ENCODE measurements around the gene ZNF296. TPM values are rescaled to one million over a fixed set of nuclear protein-coding genes. Genes with fewer than 3 reads are reported as not detected.
A peak's percentile ranks its signal among the peaks of the same experiment; 100 is the strongest.
"Not testable (repeated sequence)": the region's sequence is repeated elsewhere in the genome, so short reads cannot be mapped to it uniquely, and the experiment has no call there.

ZNF296 gene
- total RNA-seq, result 1 to 10 TPM; 3.1 to 4.8 TPM

DNA sequence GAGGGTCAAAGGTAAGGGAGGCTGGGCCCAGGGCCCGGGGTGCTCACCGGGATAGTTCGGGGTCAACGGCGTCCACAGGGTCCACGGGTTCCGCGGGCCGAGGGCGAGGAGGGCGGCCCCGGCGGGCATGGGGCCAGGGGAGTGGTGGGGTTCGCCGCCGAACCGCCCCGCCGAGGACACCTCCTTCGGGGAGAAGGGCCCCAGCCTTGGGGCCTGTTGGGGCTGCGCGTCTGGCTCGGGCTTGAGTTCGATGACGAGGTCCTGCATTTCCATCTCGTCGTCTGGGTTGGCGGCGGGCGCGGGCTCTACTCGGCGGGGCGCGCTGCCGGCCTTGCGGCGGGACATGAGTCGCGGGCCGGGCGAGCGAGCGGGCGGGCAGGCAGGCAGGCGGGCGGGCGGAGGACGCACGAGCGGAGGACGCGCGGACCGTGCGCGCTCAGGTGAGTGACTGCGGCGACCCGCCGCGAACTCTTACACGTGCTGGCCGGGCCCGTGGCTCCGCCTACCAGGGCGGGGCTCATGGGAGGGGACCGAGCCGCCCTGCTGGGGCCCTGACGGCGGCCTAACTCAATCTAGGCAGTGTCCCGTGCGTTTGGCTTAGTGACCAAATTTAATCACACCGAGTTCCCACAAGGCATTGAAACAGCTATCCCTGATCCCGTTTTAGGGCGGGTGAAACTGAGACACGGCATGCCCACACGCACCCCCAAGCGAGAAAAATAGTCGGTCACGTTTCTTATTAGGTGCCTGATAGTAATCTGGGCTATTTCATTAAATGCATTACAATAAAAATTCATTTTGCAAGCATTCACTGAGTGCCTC, at the start of gene ZNF296:
ZNF296 (minus strand) TSS at position 450 of the 822 bp plus-strand sequence; CDS start at position 345, 105 bp downstream.
- CTCF ChIA-PET, result no interaction called here
- Mint-ChIP-seq H3K27ac (peak within 1 kb of the TSS; percentile 83), H3K27me3 (no peaks in the 10 kb centered on the region), H3K36me3 (ENCODE audit: low read depth) (peaks cover 9% of the 10 kb centered on the region), H3K9me3 (ENCODE audit: low read depth) (no peaks in the 10 kb centered on the region), H3K4me3 (peak within 1 kb of the TSS; percentile 77), H3K4me1 (peaks cover 33% of the 10 kb centered on the region)
- ATAC-seq, result peak; percentile 82
- POLR2A ChIA-PET, result no interaction called here
- intact Hi-C loops (cut with DNase I, micrococcal nuclease), result loop anchor here (1.0 to 5.0 kb wide), 9 partner anchors 51 to 914 kb away; partner anchors contain the start of genes BLOC1S3 (in 1 of the 2), CLPTM1 (in 1 of the 2), MARK4 (in 1 of the 2) and TOMM40 (in 1 of the 2)
- peak; percentile 90 for DNase-seq

DNA sequence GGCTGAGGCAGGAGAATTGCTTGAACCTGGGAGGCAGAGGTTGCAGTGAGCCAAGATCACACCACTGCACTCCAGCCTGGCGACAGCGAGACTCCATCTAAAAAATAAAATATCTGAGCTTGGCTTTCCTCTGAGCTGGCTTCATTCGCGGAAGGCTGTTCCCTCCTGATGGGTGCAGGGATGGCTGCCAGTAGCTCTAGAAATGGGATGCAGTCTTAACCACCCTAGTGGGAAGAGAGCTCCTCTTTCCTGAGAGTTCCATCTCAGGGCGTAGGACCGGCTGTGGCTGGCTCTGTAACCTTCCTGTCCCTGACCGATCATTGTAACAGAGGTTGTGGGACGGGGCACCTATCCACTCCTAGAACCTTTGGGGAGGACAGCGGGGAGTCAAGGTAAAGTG, 49.1 kb upstream of the ZNF296 start:
- intact Hi-C loops (cut with DNase I, micrococcal nuclease), result loop anchor here (5.0 kb wide), 2 partner anchors 33 to 48 kb away; partner anchors contain the start of genes GEMIN7 (in 1 of the 2), PPP1R37 (in 1 of the 2) and ZNF296 (in 1 of the 2)
- Mint-ChIP-seq H3K4me1 (peaks cover 28% of the 10 kb centered on the region), H3K4me3 (no peak overlapping the region), H3K27ac (no peak overlapping the region), H3K9me3 (ENCODE audit: low read depth) (no peaks in the 10 kb centered on the region), H3K36me3 (ENCODE audit: low read depth) (no peaks in the 10 kb centered on the region), H3K27me3 (no peaks in the 10 kb centered on the region)
- no peak for DNase-seq
- ChIA-PET CTCF (interaction anchor here (0.6 to 1.5 kb wide), 5 partner anchors 12 to 214 kb away, joined by 3 to 7 read pairs (median 4); no protein-coding TSS in a partner anchor), POLR2A (interaction anchor here (0.8 kb wide), 1 partner anchor 34 kb away, joined by 3 read pairs; no protein-coding TSS in a partner anchor)
- no peak for ATAC-seq

DNA sequence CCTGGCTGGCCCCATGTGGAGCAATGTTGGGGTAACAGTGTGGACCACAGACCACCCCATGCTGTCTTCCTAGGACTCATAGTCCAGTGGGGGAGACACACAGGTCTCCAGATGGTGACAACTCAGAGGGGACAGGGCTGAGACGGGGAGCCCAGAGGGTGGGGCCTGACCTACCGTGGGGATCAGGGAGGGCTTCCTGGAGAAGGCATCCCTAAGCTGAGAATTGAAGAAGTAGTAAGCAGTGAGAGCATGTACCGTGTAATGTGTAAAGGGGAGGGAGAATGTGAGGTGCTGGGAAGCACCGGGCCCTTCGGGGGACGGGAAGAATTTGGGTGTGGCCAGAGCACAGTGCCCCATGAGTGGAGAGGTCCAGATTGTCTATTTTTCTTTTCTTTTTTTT, 47.7 kb upstream of the ZNF296 start:
- no peak for ATAC-seq
- no peak for DNase-seq
- POLR2A ChIA-PET, result no interaction called here
- intact Hi-C loops (cut with DNase I, micrococcal nuclease), result no loop called here
- CTCF ChIA-PET, result no interaction called here
- Mint-ChIP-seq H3K4me3 (no peak overlapping the region), H3K4me1 (peaks cover 35% of the 10 kb centered on the region), H3K27ac (no peak overlapping the region), H3K9me3 (ENCODE audit: low read depth) (no peaks in the 10 kb centered on the region), H3K27me3 (no peaks in the 10 kb centered on the region), H3K36me3 (ENCODE audit: low read depth) (no peaks in the 10 kb centered on the region)

DNA sequence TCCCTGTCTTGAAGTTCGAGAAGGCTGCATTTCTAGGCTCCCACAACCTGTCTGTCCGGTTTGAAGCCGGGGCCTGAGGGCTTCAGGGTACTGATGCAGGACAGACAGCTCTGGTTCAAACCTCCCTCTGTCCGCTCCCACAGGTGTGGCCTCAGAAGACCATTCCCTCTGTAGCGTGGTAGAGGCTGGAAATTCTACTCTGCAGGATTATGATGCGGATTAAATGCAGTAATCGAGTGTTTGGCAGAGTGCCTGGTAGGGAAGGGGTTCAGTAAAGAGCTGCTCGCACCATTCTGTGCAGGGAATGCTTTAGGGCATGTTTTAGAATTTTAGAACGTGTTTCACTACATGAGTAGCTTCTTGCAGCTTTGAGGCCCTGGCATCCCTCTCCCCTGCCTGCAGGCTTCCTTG, 47.2 kb upstream of the ZNF296 start:
- DNase-seq (no peak), ATAC-seq (no peak)
- ChIA-PET CTCF (no interaction called here), POLR2A (no interaction called here)
- intact Hi-C loops (cut with DNase I, micrococcal nuclease), result no loop called here
- no peaks in the 10 kb centered on the region for H3K9me3 Mint-ChIP-seq (ENCODE audit: low read depth)
- H3K4me1 Mint-ChIP-seq, result peaks cover 40% of the 10 kb centered on the region
- no peaks in the 10 kb centered on the region for H3K27me3 Mint-ChIP-seq
- H3K36me3 Mint-ChIP-seq (ENCODE audit: low read depth), result no peaks in the 10 kb centered on the region
- no peak overlapping the region for H3K4me3 Mint-ChIP-seq
- H3K27ac Mint-ChIP-seq, result no peak overlapping the region

DNA sequence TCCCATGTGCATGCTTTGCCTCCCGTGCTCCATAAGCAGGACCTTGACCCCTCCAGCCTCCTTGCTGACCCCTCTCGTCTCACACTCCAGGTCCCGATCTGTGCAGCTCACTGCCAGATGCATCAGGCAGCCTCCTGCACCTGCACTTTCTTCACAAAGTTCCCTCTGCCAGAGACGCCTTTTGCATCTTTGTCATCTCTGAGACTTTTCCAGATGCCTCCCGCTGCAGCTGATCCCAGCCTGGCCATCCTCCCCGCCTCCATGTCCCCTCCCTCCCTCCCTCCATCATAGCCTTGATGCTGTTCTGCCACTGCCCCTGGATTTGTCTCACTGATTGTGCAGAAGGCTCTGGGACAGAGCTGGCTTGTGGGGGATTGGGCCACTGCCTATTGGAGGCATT, 46.6 kb upstream of the ZNF296 start:
- Mint-ChIP-seq H3K27me3 (no peaks in the 10 kb centered on the region), H3K9me3 (ENCODE audit: low read depth) (no peaks in the 10 kb centered on the region), H3K4me3 (no peak overlapping the region), H3K27ac (no peak overlapping the region), H3K36me3 (ENCODE audit: low read depth) (no peaks in the 10 kb centered on the region), H3K4me1 (peaks cover 46% of the 10 kb centered on the region)
- DNase-seq (no peak), ATAC-seq (no peak)
- CTCF ChIA-PET, result no interaction called here
- intact Hi-C loops (cut with DNase I, micrococcal nuclease), result no loop called here
- POLR2A ChIA-PET, result no interaction called here

DNA sequence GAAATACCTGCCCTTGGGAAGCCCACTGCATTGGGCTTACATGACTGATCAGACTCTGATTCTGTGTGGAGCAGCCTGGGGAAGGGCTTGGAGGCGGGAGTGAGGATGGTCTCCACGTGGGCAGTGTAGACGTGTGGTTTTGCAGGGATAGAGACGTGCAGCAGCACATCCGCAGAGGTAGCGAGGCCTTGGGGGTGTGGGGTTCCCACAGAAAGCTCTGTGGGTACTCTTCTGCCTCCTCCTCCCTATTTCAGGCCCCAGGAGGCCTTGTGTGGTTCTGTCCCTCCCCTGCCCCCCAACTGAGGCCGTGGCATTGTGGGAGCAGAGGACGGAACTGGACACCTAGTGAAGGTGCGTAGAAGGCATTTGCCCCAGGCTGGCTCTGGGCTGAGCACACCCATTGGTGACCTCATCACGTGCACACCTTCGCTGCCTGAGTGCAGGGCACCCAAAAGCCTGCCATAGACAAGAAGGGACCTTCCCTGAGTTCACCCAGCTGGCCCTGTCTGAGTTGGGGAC, 45.6 kb upstream of the ZNF296 start:
- intact Hi-C loops (cut with DNase I, micrococcal nuclease), result no loop called here
- Mint-ChIP-seq H3K4me1 (peaks cover 55% of the 10 kb centered on the region), H3K27ac (peak overlapping the region; percentile 37), H3K4me3 (no peak overlapping the region), H3K27me3 (no peaks in the 10 kb centered on the region), H3K9me3 (ENCODE audit: low read depth) (no peaks in the 10 kb centered on the region), H3K36me3 (ENCODE audit: low read depth) (no peaks in the 10 kb centered on the region)
- ATAC-seq (no peak), DNase-seq (peak; percentile 38)
- ChIA-PET CTCF (interaction anchor here (0.6 kb wide), 1 partner anchor 26 kb away, joined by 4 read pairs; no protein-coding TSS in a partner anchor), POLR2A (no interaction called here)

DNA sequence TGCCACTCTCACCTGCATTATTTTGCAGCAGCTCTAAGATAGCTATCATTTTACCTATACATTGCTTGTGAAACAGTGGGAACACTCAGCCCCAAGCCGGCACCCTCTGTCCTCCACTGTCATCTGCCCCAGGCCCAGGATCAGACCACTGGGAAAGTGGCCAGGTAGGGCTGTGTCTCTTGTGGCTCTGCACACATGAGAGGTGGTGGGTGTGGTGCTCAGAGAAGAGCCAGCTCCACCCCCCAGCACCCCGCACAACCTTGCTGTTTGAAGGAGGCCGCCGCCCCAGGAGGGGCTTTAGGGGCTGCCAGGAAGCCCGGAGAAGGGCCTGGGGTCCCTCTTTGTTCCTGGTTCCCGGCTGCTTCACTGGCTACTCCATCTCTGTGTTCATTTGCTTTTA, 43.3 kb upstream of the ZNF296 start:
- no peaks in the 10 kb centered on the region for H3K9me3 Mint-ChIP-seq (ENCODE audit: low read depth)
- CTCF ChIA-PET, result interaction anchor here (0.5 to 1.2 kb wide), 2 partner anchors 11 to 415 kb away, joined by 3 to 4 read pairs; no protein-coding TSS in a partner anchor
- peaks cover 69% of the 10 kb centered on the region for H3K4me1 Mint-ChIP-seq
- no peaks in the 10 kb centered on the region for H3K36me3 Mint-ChIP-seq (ENCODE audit: low read depth)
- DNase-seq (no peak), ATAC-seq (no peak)
- POLR2A ChIA-PET, result no interaction called here
- H3K27ac Mint-ChIP-seq, result no peak overlapping the region
- H3K4me3 Mint-ChIP-seq, result no peak overlapping the region
- intact Hi-C loops (cut with DNase I, micrococcal nuclease), result no loop called here
- H3K27me3 Mint-ChIP-seq, result no peaks in the 10 kb centered on the region

DNA sequence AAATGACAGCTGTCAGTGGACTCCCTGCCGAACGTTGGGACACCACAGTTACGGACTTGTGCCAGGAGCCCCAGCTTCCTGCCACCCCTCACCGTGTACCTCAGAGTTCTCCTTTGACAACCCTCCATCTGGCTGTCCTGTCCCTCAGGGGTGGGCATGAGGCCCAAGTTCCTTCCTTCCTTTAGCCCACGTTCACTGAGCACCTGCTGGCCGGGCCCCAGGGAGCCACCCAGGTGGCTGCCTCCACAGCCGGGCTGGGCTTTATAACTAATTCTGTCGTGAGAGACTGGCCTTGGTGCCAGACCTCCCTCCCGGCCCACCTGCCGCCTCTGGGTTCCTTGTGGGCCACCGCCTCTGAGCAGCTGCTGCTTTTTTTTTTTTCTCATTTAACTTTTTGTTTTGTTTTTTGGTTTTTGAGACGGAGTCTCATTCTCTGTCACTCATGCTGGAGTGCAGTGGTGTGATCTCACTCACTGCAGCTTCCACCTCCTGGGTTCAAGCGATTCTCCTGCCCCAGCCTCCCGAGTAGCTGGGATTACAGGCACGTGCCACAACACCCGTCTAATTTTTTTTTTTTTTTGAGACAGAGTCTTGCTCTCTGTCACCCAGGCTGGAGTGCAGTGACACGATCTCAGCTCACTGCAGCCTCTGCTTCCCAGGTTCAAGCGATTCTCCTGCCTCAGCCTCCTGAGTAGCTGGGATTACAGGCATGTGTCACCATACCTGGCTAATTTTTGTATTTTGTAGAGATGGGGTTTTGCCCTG, 42.5 kb upstream of the ZNF296 start:
- peak; percentile 46 for DNase-seq
- ChIA-PET POLR2A (interaction anchor here (0.5 to 0.9 kb wide), 4 partner anchors 36 to 354 kb away, joined by 3 to 5 read pairs (median 4); no protein-coding TSS in a partner anchor), CTCF (interaction anchor here (0.5 to 1.9 kb wide), 5 partner anchors 12 to 416 kb away, joined by 3 to 4 read pairs (median 3); partner anchors contain the start of gene PPP1R37)
- H3K27me3 Mint-ChIP-seq; H3K36me3 Mint-ChIP-seq (ENCODE audit: low read depth); H3K9me3 Mint-ChIP-seq (ENCODE audit: low read depth); intact Hi-C loops (cut with DNase I, micrococcal nuclease): not testable (repeated sequence)
- ATAC-seq, result peak; percentile 17
- H3K4me1 Mint-ChIP-seq, result peaks cover 69% of the 10 kb centered on the region
- H3K4me3 Mint-ChIP-seq, result peak overlapping the region; percentile 39
- H3K27ac Mint-ChIP-seq, result peak overlapping the region; percentile 19

DNA sequence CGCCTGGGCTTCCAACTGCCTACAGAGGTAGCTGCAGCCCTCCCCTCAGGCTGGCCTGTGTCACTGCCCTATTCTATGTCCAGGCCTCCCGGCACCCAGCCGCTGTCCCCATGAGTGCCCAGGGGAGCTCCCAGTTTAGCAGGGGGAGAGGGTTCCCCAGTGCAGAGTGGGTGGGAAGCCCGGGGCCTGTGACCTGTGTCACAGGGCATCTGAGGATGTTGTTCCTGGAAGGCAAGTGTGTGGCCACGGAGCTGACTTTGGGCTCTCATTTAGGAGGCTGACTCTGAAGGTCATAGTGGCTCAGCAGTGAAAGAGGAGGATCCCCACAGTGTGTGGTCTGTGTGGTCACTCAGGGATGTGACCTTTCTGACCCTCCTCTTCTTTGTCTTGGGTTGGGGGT, 41.8 kb upstream of the ZNF296 start:
- intact Hi-C loops (cut with DNase I, micrococcal nuclease), result no loop called here
- ATAC-seq, result no peak
- DNase-seq, result peak; percentile 23
- ChIA-PET POLR2A (interaction anchor here (0.5 to 1.1 kb wide), 4 partner anchors 25 to 353 kb away, joined by 3 to 5 read pairs (median 3); partner anchors contain the start of gene PPP1R37), CTCF (interaction anchor here (0.7 to 1.9 kb wide), 4 partner anchors 15 to 64 kb away, joined by 3 to 5 read pairs (median 4); partner anchors contain the start of gene PPP1R37)
- no peaks in the 10 kb centered on the region for H3K9me3 Mint-ChIP-seq (ENCODE audit: low read depth)
- no peaks in the 10 kb centered on the region for H3K27me3 Mint-ChIP-seq
- peaks cover 69% of the 10 kb centered on the region for H3K4me1 Mint-ChIP-seq
- H3K4me3 Mint-ChIP-seq, result no peak overlapping the region
- H3K36me3 Mint-ChIP-seq (ENCODE audit: low read depth), result no peaks in the 10 kb centered on the region
- H3K27ac Mint-ChIP-seq, result no peak overlapping the region

DNA sequence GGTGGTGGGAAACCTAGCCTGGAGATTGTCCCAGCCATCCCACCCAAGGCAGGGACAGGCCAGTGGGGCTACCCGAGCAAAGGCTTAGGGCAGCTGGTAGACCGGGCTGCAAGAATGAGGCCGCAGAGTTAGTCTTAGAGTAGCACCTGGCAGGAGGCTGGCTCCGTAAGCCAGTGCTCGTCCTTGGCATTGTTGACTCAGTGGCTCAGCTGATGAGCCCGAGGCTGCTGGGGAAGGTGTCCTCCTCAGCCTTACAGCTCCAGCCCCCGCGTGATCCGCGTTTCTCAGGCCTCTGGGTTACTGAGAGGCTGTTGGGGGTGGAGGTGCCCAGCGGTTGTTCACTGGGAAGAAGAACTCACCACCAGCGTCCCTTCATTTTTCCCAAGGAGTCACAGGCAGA, 41.4 kb upstream of the ZNF296 start:
- Mint-ChIP-seq H3K27ac (no peak overlapping the region), H3K4me3 (no peak overlapping the region), H3K9me3 (ENCODE audit: low read depth) (no peaks in the 10 kb centered on the region), H3K36me3 (ENCODE audit: low read depth) (no peaks in the 10 kb centered on the region), H3K4me1 (peaks cover 69% of the 10 kb centered on the region), H3K27me3 (no peaks in the 10 kb centered on the region)
- ChIA-PET POLR2A (interaction anchor here (0.8 to 1.1 kb wide), 2 partner anchors 12 to 25 kb away, joined by 3 read pairs; partner anchors contain the start of gene PPP1R37), CTCF (interaction anchor here (0.5 to 1.9 kb wide), 6 partner anchors 12 to 524 kb away, joined by 3 to 5 read pairs (median 4); partner anchors contain the start of gene PPP1R37)
- DNase-seq (peak; percentile 49), ATAC-seq (peak; percentile 18)
- intact Hi-C loops (cut with DNase I, micrococcal nuclease), result loop anchor here in 1 of 2 experiments (1.0 kb wide), 2 partner anchors 24 to 227 kb away; partner anchors contain the start of gene PPP1R37

Measured in activated CD4-positive, alpha-beta T cell treated with anti-CD3 and anti-CD28 coated beads for 36 hours (primary cell).